ENCODE measurements around the gene METTL25. TPM values are rescaled to one million over a fixed set of nuclear protein-coding genes. Genes with fewer than 3 reads are reported as not detected.

METTL25 gene
- total RNA-seq, 1 experiment from 2014 or later: 6.3 TPM

DNA sequence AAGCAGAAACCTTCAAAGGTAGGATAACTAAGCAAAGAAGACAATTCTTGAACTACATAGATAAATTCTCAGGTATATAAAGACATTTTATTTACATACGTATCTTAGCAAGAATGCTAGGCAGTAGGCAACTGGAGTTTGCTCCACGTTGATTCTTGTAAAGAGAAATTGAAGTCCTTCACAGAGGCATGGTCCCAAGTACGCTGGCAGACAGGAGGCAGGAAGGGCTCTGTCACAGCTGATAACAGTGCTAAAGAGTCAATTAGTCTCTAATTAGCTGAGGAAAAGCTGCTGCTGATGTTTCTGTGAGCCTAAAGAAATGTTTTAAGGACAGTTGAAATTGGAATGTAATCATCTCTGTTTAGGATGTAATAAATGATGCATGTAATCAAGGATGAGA is 146.8 kb downstream of the METTL25 start:
- Mint-ChIP-seq H3K27ac (no peak overlapping the region), H3K4me1 (no peaks in the 10 kb centered on the region), H3K27me3 (ENCODE audit: low read depth) (no peaks in the 10 kb centered on the region), H3K4me3 (no peak overlapping the region), H3K36me3 (no peaks in the 10 kb centered on the region), H3K9me3 (no peaks in the 10 kb centered on the region)
- no peak for ATAC-seq
- ChIA-PET POLR2A (no interaction called here), CTCF (no interaction called here)
- DNase-seq (ENCODE audit: low spot score): no peak
- TF ChIP-seq ZNF219 (CRISPR knock-in tag; IDR thresholded peaks at IDR 0.05; ENCODE audit: borderline replicate concordance): no peak
- no peak for TF ChIP-seq JUN (CRISPR knock-in tag; IDR thresholded peaks at IDR 0.05)
- TF ChIP-seq, protein P1, sequence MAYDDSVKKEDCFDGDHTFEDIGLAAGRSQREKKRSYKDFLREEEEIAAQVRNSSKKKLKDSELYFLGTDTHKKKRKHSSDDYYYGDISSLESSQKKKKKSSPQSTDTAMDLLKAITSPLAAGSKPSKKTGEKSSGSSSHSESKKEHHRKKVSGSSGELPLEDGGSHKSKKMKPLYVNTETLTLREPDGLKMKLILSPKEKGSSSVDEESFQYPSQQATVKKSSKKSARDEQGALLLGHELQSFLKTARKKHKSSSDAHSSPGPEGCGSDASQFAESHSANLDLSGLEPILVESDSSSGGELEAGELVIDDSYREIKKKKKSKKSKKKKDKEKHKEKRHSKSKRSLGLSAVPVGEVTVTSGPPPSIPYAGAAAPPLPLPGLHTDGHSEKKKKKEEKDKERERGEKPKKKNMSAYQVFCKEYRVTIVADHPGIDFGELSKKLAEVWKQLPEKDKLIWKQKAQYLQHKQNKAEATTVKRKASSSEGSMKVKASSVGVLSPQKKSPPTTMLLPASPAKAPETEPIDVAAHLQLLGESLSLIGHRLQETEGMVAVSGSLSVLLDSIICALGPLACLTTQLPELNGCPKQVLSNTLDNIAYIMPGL (CRISPR knock-in tag; IDR thresholded peaks at IDR 0.05): no peak
- TF ChIP-seq, protein P2, sequence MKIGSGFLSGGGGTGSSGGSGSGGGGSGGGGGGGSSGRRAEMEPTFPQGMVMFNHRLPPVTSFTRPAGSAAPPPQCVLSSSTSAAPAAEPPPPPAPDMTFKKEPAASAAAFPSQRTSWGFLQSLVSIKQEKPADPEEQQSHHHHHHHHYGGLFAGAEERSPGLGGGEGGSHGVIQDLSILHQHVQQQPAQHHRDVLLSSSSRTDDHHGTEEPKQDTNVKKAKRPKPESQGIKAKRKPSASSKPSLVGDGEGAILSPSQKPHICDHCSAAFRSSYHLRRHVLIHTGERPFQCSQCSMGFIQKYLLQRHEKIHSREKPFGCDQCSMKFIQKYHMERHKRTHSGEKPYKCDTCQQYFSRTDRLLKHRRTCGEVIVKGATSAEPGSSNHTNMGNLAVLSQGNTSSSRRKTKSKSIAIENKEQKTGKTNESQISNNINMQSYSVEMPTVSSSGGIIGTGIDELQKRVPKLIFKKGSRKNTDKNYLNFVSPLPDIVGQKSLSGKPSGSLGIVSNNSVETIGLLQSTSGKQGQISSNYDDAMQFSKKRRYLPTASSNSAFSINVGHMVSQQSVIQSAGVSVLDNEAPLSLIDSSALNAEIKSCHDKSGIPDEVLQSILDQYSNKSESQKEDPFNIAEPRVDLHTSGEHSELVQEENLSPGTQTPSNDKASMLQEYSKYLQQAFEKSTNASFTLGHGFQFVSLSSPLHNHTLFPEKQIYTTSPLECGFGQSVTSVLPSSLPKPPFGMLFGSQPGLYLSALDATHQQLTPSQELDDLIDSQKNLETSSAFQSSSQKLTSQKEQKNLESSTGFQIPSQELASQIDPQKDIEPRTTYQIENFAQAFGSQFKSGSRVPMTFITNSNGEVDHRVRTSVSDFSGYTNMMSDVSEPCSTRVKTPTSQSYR (CRISPR knock-in tag; IDR thresholded peaks at IDR 0.05): no peak
- no peak for TF ChIP-seq SMAD4 (CRISPR knock-in tag; IDR thresholded peaks at IDR 0.05)
- TF ChIP-seq EMX1 (CRISPR knock-in tag; IDR thresholded peaks at IDR 0.05): no peak
- TF ChIP-seq, protein P3, sequence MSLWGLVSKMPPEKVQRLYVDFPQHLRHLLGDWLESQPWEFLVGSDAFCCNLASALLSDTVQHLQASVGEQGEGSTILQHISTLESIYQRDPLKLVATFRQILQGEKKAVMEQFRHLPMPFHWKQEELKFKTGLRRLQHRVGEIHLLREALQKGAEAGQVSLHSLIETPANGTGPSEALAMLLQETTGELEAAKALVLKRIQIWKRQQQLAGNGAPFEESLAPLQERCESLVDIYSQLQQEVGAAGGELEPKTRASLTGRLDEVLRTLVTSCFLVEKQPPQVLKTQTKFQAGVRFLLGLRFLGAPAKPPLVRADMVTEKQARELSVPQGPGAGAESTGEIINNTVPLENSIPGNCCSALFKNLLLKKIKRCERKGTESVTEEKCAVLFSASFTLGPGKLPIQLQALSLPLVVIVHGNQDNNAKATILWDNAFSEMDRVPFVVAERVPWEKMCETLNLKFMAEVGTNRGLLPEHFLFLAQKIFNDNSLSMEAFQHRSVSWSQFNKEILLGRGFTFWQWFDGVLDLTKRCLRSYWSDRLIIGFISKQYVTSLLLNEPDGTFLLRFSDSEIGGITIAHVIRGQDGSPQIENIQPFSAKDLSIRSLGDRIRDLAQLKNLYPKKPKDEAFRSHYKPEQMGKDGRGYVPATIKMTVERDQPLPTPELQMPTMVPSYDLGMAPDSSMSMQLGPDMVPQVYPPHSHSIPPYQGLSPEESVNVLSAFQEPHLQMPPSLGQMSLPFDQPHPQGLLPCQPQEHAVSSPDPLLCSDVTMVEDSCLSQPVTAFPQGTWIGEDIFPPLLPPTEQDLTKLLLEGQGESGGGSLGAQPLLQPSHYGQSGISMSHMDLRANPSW (CRISPR knock-in tag; conservative IDR thresholded peaks at IDR 0.05; ENCODE audit: low read depth): no peak
- TF ChIP-seq NFE2L1 (CRISPR knock-in tag; IDR thresholded peaks at IDR 0.05): no peak
- TF ChIP-seq ATF2 (CRISPR knock-in tag; IDR thresholded peaks at IDR 0.05; ENCODE audit: borderline replicate concordance, low read depth): no peak
- TF ChIP-seq AFF4 (CRISPR knock-in tag; IDR thresholded peaks at IDR 0.05; ENCODE audit: borderline replicate concordance): no peak
- TF ChIP-seq FOXK1 (CRISPR knock-in tag; IDR thresholded peaks at IDR 0.05): no peak
- TF ChIP-seq TCF7 (CRISPR knock-in tag; IDR thresholded peaks at IDR 0.05; ENCODE audit: low read depth): no peak
- no peak for TF ChIP-seq USF1 (CRISPR knock-in tag; IDR thresholded peaks at IDR 0.05)
- no peak for TF ChIP-seq RORB (CRISPR knock-in tag; IDR thresholded peaks at IDR 0.05)
- TF ChIP-seq CDX4 (CRISPR knock-in tag; IDR thresholded peaks at IDR 0.05; ENCODE audit: borderline replicate concordance): no peak
- no peak for TF ChIP-seq SOX15 (CRISPR knock-in tag; IDR thresholded peaks at IDR 0.05)
- no peak for TF ChIP-seq ZBTB43 (CRISPR knock-in tag; IDR thresholded peaks at IDR 0.05)
- no peak for TF ChIP-seq E2F4 (CRISPR knock-in tag; IDR thresholded peaks at IDR 0.05; ENCODE audit: borderline replicate concordance, low read depth)
- no peak for TF ChIP-seq MXD4 (CRISPR knock-in tag; IDR thresholded peaks at IDR 0.05; ENCODE audit: borderline replicate concordance)
- TF ChIP-seq HMGA2 (CRISPR knock-in tag; IDR thresholded peaks at IDR 0.05): no peak

Measured in WTC11 (cell line).